GM19452 (cell line): ENCODE results near the gene GLIS1.

ENCODE experiments used
- ATAC-seq: cut with Tn5 transposase; IDR thresholded peaks from one replicate; pipeline ENCODE4 v1.9.1; 2021; ENCODE audit not compliant: unreplicated experiment

The GLIS1 gene

DNA sequence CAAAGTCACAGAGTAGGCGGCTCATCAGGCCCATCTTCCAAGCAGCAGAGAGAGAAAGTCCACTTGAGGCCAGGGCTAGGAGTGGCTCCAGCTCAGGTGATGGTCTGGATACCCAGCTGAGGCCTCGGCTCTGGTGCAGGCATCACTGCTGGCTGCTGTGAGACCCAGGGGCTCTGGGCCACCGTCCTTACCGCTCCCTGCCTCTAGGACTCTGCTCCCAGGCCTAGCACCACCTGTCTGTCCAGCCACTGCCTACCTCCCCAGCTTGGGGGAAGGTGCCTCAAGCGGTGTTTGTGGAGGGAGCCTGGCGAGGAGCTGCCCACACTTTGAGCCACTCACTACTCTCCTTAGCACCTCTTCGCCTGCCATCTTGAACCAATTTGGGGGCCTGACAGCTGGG lies 221.9 kb downstream of the GLIS1 start:
- ATAC-seq, result no peak

DNA sequence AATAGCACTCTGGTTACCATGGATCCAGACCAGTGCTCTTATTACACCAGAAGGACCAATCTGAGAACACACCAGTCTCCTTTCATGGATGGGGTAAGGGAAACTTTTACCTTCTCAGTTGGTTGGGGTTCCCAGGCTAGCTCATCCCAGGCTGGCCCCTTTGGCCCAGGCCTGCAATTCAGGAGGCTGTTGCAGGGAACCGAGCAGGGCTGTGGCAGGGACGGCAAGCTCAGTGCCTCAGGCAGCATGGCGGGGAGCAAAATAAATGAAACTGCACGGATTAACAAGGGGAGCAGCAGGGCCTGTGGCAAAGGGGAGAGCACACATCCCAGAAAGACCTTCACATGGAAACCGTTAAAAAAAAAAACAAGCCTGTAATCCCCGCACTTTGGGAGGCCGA lies 222.8 kb downstream of the GLIS1 start:
- ATAC-seq, result no peak

DNA sequence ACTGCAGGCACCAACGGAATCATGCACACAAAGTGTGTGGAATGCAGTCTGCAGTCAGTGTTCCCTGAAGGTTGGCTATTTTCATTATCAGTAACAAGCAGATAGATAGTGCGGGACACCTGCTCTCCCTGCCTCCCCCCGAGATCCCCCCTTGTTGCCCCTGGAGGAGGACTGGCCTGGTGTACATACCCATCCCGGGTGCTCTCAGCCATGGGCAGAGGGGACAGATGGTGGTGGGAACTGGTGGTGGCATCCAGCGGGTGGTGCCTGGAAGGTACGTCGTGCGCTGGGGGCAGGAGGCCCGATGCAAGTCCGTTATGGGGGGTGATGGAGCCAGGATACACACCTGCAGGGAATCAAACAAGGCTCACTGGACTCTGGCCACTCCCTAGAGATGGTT lies 224.5 kb downstream of the GLIS1 start:
- ATAC-seq, result no peak

DNA sequence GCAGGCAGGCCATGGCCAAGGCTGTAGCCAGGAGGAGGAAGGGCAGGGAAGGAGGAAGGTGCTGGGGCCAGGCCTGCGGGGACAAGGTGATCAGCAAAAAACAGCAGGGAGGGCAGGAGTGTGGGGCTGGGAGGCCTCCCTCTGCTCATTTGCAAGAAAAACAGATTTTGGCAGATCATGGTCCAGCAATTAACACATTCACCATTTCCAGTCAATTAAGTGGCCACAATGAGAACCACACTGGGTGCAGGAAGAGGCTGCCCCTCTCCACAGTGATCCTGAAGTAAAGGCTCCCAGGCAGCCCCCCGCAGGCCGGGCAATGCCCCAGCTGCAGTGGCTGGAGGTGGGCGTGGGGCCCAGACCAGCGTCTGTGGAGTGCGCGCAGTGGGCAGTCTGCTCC lies 225.1 kb downstream of the GLIS1 start:
- ATAC-seq, result no peak

DNA sequence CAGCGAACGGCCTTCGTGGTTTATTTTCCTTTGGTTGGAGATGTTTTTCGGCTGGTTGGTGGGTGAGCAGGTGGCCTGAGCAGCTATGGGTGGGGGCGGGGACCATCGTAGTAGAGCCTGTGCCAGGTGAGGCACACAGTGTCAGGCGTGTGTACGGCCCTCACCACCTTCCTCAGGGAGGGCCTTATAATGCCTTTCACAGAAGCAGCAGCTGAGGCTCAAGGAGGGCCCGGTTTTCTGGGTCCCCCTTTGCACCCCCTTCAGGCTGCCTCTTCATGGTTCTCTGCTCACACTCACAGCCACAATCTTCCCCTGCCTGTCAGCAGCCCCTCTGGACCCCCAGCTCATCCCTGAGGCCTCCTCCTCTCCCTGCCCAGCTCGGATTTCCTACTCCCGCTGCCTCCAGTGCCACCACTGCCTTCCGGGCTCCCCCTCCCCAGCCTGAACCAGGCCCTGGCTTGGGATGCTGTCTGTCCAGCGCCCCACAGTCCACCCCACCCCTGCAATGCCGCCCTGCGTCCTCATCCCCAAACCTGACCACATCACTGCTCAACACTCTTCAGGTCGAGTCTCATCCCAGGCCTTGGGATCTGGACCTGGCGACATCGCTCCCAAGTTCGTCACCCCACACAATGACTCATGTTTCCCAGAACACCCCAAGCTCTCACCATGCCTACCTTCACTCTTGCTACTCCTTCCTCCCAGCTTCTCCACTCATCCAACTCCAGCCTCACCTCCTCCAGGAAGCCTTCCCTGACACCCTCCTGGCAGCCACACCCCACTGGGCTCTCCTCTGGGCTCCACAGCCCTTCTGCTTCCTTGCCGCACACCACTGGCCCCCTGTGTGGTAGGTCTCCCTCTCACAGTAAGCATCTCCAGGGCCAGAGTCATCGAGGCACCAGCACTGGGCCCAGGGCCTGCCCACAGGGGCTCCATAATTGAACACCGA lies 225.9 kb downstream of the GLIS1 start:
- no peak for ATAC-seq

DNA sequence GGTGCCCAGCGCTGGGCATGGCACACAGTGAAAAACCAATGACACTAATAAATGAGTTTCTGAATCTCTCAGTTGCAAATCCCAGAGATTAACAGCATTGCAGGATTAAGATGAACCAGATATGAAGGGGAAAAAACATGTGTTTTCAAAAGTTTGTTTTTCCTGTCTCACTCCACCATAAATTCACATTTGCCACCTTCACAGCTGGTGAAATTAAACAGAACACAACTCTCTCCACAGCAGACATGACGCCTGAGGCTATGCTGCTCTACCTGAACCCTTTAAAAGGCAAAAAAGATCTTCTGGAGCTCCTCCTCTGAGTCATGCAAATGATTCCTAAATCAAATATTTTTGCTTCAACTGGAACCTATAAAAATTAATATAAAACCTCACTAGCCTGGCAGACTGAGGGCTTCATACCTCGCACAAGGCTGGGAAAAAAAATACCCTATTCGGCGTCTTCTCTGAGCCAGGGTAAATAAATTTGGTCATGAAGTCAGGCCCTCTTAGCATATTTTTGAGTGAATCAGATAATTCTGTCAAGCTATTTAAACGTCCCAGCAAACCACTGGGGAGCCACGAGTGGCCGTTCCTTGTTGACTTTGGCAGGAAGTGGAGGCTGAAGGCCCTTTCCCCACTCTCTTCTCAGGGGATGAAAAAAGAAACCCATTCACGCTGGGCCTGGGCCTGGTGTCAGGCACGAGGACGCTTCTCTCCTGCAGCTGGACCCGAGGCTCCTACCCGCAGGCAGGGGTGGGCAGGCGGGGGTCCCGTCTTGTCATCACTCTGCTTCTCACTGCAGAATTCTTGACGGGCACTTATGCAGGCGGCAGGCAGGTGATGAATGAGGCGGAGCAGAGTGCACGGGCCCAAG lies 226.8 kb downstream of the GLIS1 start:
- no peak for ATAC-seq

DNA sequence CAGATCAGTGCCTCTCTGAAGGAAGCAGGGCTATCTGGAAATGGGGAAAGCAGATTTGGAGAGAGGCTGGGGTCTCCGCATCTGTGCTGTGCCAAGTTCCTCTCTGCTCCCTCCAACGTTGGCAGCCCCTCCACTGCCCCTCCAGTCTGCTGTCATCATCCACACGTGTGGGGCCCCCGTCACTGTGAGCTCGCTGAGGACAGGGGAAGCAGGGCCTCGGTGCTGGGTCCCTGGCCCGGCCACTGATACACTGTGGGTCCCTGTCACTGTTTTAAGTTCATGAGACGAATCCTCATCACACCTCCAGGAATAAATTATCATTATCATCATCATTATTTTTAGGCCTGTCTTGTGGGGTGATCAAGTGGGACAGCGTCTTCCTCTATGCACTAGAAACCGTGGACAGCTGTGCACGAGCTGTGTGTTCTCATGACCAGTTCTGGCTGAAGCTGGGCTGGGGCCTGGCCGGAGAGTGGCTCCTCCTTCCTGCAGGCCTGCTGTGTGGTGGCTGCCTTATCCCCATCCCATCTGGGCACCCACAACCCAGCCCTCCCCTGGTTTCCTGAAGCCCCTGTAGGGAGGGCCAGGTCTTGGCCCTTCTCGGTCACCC lies 227.5 kb downstream of the GLIS1 start:
- ATAC-seq, result no peak

DNA sequence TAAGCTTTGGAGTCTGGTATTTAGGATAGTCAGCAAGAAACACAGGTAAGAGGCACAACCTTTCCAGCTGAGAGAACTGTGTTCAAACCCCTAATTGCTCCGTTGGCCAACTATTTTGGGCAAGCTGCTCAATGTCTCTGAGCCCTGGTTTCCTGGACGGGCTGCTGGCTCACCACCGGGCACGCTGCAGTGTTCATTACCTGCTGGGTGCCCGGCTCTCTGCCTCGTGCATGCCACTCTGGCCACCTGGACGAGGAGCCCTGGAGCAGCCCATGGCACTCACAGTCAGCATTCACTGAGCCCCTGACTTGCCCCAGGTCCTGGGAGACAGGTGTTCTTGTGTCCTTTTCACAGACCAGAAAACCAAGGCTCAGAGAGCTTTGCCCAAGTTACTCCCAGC lies 228.7 kb downstream of the GLIS1 start:
- no peak for ATAC-seq

DNA sequence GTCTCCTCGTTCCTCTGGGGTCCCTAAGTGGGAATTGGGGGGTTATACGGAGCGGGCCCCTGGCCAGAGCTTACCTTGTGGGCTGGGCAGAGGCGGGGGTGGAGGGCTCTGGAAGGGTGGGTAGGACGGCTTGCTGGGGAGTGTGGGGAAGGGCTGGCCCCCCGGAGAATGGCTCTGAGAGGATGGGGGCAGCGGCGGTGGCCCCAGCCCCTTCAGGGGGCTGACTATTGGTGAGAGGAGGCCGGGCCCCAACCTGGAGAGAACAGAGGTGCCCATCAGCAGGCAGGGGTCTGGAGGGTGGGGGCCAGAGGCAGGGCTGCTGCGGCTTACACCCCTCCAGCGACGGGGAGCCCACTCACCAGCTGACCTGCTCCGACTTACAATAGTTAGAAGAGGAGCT lies 229.2 kb downstream of the GLIS1 start:
- no peak for ATAC-seq

DNA sequence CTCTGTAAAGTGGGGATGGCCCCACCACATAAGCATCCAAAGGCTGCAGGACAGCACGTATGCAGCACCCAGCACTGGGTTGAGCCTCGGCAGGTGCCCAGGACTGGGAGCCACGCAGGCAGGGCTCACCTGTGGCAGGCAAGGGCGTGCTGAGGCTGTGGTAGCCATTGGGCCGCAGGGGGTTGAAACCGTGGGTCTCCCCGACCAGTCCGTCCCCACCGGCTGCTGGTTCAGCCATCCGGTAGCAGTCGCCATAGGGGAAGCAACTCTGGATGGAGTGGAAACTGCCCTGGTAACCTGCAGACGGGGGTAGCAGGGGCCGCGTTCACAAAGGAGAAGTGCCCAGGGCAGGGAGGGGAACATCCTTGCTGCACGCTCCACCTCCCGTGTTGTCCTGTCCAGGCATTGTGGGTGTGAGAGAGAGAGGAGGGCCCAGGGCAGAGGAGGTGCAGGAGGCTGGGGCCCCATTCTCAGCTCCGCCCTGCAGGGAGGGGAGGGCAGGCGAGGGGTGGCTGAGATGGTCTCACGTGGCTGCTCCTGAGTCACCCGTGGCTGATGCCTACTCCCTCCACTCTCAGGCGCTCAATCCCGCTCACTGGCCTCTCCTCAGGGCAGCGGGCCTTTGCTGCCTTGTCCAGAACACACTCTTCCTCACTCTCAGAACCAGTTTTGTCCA lies 229.8 kb downstream of the GLIS1 start:
- ATAC-seq, result no peak

DNA sequence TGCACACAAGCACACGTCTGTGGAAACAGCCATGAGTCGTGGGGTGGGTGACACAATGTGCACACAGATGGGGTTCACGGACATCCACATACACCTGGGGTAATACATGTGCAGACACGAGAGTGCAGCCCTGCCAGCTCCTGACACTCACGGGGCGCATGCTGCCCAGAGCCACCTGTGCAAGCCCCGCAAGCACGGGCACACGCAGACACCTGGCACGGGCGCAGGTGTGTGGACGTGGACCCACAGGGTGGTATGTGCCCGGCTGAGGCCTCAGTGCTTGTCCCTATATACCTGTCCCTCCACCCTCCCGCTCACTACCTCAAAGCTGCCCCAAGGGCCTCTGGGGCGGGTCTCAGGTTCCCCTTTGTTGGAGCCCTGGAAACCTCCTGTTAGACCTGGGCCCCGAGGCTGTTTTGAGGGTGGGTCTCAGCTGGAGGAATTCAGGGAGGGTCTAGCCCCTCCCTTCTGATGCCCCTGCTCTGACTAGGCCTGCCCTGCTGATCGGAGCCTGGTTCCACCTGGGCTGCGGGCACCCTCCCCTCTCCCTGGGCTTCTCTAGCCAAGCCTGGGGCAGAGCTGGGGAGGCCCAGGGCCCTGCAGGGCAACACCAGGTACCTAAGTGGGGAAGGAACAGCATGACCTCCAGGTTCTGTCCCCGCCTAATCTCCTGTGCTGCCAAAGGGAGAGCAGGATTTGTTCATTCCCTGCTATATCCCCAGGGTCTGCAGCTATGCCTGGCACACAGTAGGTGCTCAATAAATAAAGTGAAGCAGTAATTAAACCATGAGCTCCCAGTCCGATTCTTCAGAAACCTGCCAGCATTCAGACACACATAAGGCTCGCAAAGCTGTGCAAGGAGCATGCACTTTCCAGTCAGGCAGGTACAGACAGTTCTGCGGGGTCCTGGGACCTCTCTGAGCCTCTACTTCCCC lies 230.6 kb downstream of the GLIS1 start:
- ATAC-seq, result no peak

DNA sequence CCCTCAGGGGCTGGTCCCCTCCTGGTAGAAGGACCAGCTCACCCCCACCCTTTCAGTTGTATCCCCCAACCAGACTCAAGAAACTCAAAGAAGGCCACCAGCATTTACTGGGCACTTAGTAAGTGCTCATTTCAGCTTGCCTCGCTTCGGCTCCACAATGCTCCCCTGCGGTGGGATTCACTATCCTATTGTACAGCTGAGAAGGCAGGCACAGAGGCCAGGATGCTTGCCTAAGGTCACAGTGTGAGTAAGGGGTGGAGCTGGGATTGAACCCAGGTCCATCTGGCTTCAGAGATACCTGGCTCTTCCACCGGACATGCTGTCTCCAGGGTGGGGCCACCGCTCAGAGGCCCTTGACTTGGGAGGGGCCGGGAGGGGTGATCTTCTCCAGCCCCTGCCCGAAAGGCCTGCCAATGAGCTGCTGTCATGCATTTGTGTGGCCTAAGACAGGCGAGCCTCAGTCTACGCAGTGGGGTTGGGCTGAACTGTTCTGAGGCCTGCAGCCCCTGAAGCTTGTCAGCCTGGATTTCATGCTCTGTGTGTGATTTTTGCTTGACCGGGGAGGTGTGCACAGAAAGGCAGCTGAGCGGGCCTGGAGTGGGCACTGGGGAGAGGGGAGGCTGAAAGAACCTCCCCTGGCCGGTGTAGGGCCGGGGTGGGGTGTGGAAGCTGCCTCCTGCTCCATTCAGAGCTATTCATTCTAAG lies 231.7 kb downstream of the GLIS1 start:
- ATAC-seq, result no peak

DNA sequence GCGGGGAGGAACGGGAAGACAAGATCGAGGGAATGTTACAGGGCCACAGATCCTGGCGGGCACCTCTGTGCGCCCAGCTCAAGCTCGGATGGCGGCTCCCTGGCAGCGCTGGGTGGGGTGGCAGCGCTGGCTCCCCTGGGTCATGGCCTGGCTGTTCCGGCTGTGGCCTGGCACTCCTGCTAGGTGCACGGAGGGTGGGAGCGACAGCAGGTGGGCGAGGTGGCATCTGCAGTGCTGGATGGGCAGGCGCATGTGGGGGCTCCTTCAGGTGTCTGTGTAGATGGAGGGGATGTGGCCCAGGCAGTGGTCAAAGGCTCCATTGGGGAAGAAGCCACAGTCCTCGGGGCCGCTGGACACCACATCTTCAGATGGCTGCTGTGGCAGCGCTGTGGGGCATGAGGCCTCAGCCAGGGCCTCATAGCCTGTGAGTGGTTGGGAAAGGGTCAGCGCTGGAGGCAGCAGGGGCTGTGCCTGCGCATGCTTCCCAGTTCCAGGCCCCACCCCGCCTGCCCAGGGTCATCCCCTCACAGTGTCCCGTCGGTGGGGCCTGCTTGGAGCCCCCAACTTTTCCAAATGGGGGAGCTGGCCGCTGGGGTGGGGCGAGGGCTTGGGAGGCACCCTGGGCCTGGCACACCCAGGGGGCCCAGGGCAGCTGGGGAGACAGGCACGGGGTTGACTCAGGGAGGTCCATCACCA lies 232.5 kb downstream of the GLIS1 start:
- ATAC-seq, result no peak

DNA sequence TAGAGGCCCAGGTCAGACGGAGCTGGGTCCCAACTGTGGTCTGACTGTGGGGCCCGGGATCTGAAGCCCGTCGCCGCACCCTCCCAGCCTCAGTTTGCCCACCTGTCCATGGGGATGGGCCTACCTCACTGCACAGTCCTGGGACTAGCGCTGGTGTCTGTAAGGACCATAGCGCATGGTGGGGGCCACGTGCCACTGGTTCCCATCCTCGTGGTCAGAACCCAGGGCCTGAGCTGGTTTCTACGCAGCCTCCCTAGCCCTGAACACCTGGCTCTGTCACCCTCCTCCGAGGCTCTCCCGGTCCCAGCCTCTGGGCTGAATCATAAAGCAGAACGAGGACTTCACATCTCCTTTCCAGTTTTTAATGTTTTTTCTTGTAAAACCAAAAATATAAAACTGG lies 233.1 kb downstream of the GLIS1 start:
- ATAC-seq, result no peak

DNA sequence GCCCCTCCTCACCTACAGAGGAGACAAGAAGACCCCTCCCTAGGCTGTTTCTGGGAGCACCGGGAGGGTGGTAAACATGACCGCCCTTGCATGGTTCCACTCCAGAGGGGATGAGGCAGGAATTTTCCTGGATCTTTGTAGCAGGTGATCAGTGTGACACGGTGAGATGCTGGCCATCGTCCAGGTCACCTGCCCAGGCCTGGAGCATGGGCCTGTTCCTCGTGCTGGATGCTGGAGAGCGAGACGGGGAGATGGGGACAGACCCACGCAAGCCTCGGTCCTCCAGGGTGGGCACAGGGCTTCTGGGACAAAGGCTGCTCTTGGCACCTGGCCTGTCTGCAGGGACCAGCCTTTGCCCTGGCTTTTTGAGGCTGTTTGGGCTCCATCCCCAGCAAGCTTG lies 233.6 kb downstream of the GLIS1 start:
- no peak for ATAC-seq

DNA sequence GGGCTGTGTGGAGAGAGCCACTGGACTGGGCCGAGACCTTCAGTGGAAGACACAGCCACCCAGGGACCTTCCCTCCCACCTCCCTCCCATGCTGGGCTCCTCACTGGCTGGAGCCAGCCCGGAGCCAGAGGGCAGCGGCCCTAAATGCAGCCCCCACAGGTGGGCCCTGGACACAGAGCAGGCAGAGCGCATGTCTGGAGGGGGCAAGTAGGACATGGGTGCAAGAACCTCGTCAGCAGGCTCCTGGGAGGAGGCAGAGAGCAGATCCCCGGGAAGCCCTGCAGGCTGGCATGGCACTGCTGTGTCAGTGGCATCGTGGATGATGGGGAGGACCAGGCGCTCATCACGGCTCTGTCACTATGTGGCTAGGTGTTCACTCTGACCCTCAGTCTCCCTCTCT lies 234.1 kb downstream of the GLIS1 start:
- ATAC-seq, result no peak

DNA sequence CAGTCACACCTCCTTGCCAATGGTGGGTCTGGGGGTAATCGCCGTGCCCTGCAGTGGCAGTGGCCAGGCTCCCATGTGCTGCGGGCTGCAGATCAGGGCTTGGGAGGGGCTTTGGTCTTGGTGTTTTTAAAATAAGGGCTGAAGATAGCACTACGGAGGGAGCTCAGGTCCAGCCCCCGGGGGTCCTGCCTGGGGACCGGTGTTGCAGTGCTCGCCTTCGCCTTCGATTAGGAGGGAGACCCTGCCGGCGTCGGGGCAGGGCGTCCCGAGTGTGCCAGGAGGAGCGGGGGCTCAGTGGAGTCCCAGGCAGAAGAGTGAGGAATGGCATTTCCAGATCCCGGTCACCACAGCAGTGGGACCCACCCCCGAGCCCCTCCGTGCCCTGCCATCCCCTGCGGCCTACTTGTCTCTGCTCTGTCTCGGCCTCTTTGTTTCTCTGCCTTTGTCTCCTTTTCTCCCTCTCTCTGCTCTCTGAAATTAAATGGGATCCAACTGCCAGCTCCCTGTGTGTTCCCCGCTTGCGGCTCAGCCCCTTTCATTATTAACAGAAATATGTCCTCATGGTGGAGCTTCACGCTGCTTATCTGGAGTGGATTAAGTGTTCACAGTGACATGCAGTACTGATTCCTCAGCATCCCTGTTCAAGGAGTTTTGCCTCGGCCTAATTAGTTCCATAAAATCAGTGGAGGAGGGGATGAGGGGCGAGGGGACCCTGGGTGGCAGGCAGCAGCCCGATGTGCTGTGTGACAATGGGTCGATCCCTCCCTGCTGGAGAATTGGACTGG lies 235.3 kb downstream of the GLIS1 start:
- ATAC-seq, result no peak
